HG03025 (cell line): ENCODE results near the gene DNAJC22.

ENCODE experiments used
- ATAC-seq: cut with Tn5 transposase; IDR thresholded peaks from one replicate; pipeline ENCODE4 v1.9.1; 2021; ENCODE audit warnings: mild to moderate bottlenecking, moderate library complexity; ENCODE audit not compliant: unreplicated experiment, low FRiP score

The DNAJC22 gene

DNA sequence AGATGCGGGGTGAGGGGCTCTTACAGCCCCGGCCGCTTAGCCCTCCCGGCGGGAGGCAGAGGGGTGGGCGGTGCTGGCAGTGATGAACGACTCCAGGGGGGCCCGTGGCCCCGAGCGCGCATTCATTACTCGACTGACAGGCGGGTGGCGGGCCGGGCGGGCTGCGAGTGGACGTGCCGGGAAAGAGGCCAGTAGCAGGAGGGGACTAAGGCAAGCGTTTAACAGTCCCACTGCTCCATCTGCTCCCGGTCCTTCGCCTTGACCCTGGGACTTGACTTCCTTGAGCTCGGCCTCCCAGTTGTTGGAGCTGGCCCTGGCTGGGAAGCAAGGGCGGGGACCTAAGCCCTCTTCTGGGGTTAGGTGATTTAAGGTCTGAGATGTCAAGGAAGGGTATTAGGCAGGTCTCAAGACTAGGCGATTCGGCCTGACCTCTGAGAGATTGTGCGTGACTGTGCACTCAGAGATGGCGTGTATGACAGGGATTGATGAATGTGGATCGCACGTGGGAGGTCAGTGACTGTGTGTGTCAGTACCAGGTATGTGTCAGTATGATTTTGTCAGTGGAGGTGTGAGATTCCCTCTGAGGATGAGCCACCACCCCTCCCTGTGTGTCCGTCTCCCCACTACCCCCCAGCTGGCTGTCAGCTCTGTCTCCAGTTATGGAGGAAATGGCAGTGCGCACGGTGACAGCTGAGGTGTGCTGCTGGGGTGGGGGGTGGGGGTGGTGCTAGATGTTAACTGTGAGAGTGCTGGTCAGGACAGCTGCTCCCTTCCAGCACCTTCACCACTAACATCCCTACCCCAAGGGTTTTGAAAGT lies 3.6 kb upstream of the DNAJC22 start:
- ATAC-seq = no peak

DNA sequence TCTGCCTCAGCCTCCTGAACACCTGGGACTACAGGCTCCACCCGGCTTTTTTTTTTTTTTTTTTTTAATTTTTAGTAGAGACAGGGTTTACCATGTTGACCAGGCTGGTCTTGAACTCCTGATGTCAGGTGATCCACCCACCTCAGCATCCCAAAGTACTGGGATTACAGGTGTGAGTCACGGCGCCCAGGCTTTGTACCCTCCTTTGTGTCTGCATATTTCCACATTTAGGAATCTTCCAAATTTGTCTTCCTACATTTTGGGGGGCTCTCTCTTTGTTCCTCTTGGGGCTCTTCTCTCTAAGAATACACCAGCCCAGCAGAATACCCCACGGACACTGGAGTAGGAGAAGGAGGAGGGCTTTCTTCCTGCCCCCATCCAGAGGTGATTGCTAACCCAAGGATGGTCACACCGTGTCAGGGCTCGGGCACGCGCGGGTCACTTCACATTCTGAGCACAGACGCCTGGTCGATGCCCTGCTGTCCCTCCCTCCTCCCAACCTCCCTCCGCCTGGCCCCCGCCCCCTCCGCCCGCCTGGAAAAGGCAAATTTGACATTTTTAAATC lies 2.1 kb upstream of the DNAJC22 start:
- no peak for ATAC-seq

DNA sequence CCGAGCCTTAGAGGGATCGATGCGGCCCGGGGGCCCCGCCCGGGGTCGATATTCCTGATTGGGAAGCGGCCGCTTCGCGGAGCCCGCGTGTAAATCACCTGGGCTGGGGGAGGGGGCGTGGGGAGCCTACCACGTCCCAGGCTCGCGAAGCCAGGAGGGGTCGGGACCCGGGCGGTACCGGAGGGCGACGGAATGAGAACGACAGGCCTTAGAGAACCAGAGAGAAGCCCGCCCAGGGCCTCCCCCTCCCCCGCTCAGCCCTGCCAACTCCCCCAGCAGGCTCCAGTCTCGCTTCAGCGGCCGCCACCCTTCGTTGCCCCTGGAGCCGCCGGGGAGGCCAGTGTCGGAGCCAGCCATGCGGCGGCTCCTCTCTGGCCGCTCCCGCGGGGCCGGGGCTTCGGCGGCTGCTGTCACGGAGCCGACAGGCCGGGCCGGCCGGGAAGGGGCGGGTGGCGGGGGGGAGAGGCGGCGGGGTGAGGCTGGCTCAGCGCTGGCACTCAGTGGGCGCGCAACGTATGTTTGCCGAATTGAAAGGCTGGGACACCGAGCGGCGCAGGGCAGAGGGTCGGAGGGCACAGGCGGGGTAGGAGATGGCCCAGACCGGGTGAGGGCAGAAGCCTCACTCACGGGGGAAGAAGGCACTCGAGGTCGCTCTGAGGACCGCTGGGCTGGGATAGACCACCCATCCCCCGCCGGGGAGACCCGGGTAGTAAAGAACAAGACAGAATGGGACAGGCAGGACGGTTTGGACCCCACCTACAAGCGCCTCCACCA lies 1.4 kb upstream of the DNAJC22 start:
- ATAC-seq = no peak

DNA sequence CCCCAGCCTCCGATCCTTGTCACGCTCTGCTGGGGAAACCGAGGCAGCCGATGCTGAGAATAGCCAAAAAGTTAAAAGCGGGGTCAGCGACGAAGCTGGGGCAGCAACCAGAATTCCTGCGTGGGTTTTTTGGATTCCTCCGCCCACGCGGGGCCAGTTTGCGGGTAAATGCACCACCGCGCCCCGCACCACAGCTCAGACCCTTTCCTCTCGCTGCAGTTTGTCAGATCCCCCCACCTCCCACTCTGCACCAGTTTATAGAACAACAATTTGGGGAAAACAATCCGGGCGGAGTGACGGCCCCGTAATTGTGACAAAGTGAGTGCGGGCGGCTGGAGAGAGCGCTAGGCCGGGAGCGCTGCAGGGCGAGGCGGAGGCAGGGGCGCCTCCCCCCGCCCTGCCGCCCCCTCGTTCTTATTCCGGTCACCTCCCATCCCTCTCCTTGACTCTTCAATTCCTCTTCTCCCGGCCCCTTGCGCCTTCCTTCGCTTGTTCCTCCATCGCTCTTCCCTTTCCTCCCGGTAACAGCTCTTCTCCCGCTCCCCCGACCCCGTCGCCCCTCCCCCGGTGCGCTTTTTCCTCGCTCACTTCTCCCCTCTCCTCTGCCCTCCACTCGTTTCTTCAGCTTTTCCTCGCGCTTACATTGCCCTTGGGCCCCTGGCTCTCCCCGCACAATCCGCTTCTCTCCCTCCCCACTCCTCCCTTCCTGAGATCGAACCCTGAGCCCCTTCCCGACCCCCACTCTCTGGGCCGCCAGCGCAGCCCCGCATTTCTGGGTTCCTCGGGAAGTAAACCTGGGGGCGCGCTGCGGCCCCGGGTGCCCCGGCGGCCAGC lies 646 bp upstream of the DNAJC22 start:
- ATAC-seq = no peak

DNA sequence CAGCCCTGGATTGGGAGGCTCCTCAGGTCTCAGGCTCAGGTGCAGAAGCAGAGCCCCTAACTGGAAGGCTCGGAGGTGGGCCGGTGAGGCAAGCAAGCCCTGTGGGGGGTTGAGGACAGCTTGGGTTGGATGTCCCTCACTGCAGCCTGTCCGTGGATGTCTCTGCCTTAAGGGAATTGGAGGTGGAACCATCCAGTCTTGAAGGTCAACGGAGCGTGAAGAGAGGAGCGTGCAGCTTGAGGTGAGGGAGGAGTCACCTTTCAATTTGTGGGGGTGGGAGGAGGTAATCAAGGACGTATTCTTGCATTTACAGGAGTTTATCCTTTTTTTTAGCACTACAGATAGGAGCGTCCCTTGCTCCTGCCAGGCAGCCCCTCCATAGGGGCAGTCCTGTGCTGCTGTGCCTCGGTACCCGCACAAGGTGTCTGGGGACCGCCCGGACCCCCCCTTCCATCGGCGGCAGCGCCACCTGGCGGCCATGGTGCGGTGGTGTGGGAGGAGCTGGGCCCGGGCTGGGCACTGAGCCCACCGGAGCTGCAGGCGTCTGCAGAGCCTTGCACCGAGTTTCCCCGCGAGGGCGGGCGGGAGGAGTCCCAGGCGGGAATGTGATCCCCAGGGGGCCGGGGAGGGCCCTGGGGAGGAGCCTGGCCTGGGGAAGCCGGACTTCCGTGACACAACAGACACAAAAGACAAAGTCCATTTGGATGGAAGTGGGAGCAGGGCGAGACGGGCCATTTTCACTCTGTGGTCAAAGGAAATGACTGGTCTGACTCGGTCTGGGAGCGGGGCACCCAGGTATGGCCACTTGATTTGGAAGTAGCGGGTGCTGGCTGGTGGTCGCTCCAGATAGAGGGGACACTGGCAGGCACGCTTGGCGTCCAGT lies 864 bp downstream of the DNAJC22 start:
- no peak for ATAC-seq

DNA sequence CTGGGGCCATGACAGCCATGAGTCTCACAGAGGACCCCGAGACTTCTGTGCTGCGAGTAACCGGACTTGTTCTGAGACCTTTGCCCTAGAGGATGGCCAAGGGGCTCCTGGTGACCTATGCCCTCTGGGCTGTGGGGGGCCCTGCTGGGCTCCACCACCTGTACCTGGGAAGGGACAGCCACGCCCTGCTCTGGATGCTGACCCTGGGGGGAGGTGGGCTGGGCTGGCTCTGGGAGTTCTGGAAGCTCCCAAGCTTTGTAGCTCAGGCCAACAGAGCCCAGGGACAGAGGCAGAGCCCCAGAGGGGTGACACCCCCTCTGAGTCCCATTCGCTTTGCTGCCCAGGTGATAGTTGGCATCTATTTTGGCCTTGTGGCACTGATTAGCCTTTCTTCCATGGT lies 2.1 kb downstream of the DNAJC22 start:
- ATAC-seq = no peak

DNA sequence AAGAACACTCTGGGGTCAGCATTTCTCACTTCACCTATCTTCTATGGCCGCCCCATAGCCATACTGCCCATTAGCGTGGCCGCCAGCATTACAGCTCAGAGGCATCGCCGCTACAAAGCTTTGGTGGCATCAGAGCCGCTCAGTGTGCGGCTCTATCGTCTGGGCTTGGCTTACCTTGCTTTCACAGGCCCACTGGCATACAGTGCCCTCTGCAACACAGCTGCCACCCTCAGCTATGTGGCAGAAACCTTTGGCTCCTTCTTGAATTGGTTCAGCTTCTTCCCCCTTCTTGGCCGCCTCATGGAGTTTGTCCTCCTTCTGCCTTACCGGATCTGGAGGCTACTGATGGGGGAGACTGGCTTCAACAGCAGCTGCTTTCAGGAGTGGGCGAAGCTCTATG lies 2.6 kb downstream of the DNAJC22 start:
- ATAC-seq = no peak

DNA sequence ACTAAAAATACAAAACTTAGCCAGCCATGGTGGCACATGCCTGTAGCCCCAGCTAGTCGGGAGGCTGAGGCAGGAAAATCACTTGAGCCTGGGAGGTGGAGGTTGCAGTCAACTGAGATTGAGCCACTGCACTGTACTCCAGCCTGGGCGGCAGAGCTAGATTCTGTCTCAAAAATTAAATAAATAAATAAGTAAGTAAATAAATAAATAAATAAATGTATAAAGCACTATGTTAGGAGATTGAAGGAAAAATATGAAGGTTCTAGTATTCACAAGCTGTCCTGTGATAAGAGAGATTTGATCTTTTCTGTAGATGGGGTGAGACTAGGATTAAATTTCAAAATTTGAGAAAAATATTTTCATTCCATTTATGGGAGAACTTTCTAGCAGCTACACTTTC lies 5.7 kb downstream of the DNAJC22 start:
- no peak for ATAC-seq

DNA sequence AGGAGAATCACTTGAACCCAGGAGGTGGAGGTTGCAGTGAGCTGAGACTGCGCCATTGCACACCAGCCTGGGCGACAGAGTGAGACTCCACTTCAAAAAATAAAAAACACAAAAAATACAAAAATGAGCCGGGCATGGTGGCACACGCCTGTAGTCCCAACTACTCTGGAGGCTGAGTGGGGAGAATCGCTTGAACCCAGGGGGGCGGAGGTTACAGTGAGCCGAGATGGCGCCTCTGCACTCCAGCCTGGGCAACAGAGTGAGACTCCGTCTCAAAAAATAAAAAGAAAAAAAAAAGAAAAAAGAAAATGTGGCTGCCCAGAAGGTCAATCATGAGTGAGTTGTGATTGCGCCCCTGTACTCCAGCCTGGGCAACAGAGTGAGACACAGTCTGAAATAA lies 9.2 kb downstream of the DNAJC22 start:
- no peak for ATAC-seq

DNA sequence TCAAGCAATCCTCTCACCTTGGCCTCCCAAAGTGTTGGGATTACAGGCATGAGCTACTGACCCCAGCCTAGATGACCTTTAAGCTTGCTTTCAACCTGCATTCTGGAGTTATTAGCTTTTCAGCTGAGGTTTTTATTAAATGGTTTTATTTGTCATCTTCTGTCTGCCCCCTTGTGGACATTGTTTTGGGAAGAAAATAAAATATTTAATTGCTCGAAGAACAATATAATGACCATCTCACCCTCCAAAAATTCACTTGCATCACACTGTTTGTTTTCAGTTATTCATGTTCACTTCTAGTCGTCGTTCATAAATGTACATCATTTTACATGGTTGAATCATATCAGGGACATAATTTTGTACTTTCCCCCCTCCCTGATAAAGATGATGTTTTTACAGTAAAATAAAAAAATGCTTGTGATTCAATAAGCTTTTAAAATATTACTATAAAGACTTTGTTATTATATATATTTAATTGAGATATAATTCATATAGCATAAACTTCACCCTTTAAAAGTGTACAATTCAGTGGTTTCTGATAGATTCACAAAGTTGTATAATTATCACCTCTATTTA lies 10.5 kb downstream of the DNAJC22 start:
- no peak for ATAC-seq

DNA sequence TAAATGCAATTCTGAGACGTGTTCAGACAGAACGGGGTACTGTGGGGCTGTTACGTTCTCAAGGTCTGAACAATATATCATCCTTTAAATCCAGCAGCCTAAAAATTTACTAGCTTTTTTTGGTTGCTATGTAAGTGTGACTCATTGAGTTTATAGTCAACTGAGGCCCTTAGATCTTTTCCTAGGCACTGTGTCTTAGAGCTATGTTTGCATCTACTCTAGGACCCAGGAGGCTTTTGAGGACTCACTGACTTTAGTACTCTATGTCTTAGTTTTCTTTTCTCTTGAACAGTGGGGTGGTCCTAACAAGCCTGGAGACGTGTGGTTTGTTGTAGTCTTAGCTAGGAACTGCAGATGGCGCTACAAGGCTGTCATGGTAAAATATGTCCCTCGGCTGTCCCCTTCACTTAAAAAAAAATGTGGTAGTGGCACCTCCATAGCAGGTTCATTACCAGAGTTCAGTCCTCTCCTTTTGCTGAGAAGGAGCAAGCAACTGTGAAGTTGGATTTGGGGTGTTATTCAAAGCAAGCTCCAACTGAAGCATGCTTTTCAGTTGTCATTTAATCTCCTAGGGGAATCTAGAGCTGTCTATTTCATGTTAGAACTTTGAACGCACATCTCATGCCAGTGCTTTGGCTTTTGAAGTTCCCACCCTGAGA lies 11.9 kb downstream of the DNAJC22 start:
- no peak for ATAC-seq

DNA sequence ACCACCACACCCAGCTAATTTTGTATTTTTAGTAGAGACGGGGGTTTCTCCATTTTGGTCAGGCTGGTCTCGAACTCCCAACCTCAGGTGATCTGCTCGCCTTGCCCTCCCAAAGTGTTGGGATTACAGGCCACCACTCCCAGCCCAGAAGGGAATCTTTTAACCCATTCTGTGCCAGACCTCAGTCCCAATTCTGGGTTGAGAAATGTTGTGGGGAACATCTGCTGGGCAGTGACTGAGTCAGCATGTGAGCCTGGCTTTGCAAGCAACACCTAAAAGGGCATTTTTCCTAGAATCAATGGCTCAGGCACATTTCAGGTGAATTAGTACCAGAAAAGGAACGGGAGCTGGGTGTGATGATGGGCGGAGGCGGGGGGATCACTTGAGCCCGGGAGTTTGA lies 13.0 kb downstream of the DNAJC22 start:
- ATAC-seq = no peak

DNA sequence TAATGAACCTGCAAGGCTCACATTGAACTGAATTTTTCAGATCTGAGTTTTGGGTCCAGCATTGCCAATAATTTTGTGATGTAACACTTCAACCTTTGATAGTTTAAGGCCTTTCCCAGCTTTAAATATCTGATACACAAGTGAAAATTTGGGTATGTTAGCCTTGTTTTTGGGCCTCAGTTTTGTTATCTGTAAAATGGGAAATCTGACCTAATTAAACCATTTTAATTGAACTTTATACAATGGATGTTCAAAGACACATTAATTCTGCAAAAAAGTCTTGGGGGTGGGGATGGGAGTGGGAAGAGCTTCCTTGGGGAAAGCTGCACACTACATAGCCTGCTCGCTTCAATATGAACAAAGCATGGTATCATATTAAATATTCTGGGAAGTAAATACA lies 15.4 kb downstream of the DNAJC22 start:
- ATAC-seq = no peak

DNA sequence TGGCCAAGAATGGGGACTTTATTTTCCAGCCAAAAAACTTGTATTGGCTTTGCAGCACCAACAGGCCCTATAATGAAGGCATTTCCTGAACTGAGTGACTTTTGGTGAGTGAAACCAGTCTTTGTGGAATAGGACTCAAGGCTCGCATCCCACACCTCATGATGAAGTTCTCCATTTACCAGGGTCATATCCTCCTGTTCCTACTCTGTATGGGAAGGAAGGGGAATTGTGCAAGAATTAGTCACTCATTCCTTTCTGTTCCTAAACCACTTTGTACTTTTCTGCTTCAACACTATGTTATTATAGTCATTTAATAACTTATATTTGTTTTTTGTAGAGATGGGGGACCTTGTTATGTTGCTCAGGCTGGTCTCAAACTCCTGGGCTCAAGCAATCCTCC lies 18.3 kb downstream of the DNAJC22 start:
- ATAC-seq = no peak

DNA sequence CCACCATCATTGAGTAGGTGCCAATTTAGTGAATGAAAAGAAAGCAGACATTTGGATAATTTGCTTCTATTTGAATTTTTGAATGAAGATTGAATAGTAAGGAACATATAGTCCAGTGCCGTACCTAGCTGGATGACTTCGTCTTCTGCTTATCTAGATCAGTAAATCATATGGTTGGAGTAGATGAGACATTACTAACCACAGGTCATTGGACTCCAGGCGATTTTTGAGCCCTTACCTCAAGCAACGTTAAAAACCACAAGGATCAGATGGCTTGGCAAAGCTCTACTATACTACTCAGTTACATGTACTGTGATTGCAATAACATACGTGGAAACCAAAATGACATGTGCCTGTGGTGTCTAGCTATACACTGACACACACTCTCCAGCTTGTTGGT lies 18.9 kb downstream of the DNAJC22 start:
- no peak for ATAC-seq

DNA sequence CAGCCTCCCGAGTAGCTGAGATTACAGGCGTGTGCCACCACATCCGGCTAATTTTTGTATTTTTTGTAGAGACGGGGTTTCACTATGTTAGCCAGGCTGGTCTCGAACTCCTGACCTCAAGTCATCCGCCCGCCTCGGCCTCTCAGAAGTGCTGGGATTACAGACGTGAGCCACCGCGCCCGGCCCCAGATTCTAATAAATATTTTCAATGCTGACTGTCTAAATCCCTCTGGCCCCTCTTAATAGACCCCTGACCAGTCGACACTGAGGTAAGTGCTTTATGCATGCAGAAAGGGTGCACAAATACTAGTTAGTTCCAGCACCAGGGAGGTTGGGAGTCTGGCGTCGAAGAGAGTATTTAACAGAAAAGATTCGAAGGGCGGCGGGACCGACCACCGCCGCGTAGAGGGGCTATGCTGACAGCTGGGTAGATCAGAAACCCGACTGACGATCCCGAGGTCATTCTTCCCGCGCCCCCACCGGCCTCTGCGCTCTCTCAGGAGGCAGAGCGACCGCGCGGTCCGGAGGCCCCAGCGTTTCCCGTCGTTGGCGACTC lies 19.5 kb downstream of the DNAJC22 start:
- ATAC-seq = no peak

DNA sequence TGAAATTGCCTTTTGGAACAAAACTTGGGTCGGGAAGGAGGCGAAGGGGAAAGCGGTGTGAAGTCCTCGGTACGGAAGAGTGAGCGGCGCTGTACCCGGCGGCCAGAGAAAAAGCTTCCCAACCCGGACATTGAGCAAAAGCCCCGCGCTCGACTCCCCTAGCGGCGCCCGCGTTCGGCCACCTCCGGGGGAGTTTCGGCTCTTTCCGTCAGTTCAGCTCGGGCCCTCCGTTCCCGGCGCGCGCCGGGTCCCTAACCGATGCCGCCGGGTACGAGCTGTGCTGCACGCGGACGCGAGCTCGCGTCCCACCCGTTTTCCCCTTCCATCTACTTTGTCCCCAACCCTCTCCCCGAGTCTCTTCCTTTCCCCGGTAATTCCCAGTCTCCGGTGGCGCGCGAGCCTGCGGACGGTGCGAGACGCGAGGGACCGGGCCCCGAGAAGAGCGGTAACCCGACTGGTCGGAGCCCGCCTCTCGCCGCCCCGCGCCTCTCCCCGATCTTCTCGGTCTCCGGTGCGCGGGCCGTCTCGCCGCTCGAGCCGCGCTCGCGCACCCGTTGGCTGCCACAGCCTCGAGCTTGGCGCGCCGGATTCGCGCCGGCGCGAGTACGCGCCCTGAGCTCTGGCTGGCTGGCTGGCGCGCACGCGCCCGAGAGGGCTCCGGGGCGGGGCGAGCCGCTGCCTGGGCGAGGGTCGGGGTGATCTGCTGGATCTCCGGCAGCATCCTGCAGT lies 20.1 kb downstream of the DNAJC22 start:
- ATAC-seq = peak; percentile 64
